ENCODE data around the gene JMJD6.
A peak's percentile ranks its signal among the peaks of the same experiment; 100 is the strongest.
"Not testable (repeated sequence)": the region's sequence is repeated elsewhere in the genome, so short reads cannot be mapped to it uniquely, and the experiment has no call there.

The JMJD6 gene

GRCh38 chr17:76737082-76737675 is 10.8 kb upstream of the JMJD6 start, which contains the start of gene SRSF2:
Gene SRSF2 (minus strand): TSS chr17:76737331. CDS start chr17:76737160, 171 bp downstream.
- WGBS, 2 experiments = 0% methylated on average over 60 of the region's 60 CpGs
- peaks cover 21% of the 10 kb centered on the region for H3K4me1 ChIP-seq (ENCODE audit: control insufficient read depth, insufficient read depth, low read length)

GRCh38 chr17:76736349-76737081 is 10.1 kb upstream of the JMJD6 start:
- WGBS, 2 experiments = 0 to 1% methylated on average over 117 of the region's 117 CpGs

More at GRCh38 chr17:76737082-76737675, 10.8 kb upstream of the JMJD6 start, which contains the start of gene SRSF2:
- peak within 1 kb of the TSS; percentile 99 for H3K27ac ChIP-seq (ENCODE audit: insufficient read depth, low read depth, low read length, poor library complexity, severe bottlenecking)
- H3K36me3 ChIP-seq (ENCODE audit: control insufficient read depth, insufficient read depth, low read length) = peaks cover 25% of the 10 kb centered on the region
- H3K27me3 ChIP-seq (ENCODE audit: control insufficient read depth, insufficient read depth, low read length, poor library complexity, severe bottlenecking) = no peaks in the 10 kb centered on the region
- H3K9me3 ChIP-seq (ENCODE audit: control insufficient read depth, low read length) = no peaks in the 10 kb centered on the region
- peak within 1 kb of the TSS; percentile 98 for H3K4me3 ChIP-seq (ENCODE audit: insufficient read depth, low read depth, low read length)

GRCh38 chr17:76735586-76736348 is 9.4 kb upstream of the JMJD6 start:
- H3K27me3 ChIP-seq (ENCODE audit: control insufficient read depth, insufficient read depth, low read length, poor library complexity, severe bottlenecking) = no peaks in the 10 kb centered on the region
- no peaks in the 10 kb centered on the region for H3K9me3 ChIP-seq (ENCODE audit: control insufficient read depth, low read length)
- H3K4me3 ChIP-seq (ENCODE audit: insufficient read depth, low read depth, low read length) = peak overlapping the region; percentile 98
- H3K4me1 ChIP-seq (ENCODE audit: control insufficient read depth, insufficient read depth, low read length) = peaks cover 21% of the 10 kb centered on the region
- peaks cover 34% of the 10 kb centered on the region for H3K36me3 ChIP-seq (ENCODE audit: control insufficient read depth, insufficient read depth, low read length)
- WGBS, 2 experiments = 1% methylated on average over 20 of the region's 20 CpGs
- H3K27ac ChIP-seq (ENCODE audit: insufficient read depth, low read depth, low read length, poor library complexity, severe bottlenecking) = peak overlapping the region; percentile 94

More at GRCh38 chr17:76736349-76737081, 10.1 kb upstream of the JMJD6 start:
- Histone ChIP-seq H3K4me3 (ENCODE audit: insufficient read depth, low read depth, low read length) (peak overlapping the region; percentile 98), H3K4me1 (ENCODE audit: control insufficient read depth, insufficient read depth, low read length) (peaks cover 21% of the 10 kb centered on the region), H3K36me3 (ENCODE audit: control insufficient read depth, insufficient read depth, low read length) (peaks cover 30% of the 10 kb centered on the region), H3K27me3 (ENCODE audit: control insufficient read depth, insufficient read depth, low read length, poor library complexity, severe bottlenecking) (no peaks in the 10 kb centered on the region), H3K27ac (ENCODE audit: insufficient read depth, low read depth, low read length, poor library complexity, severe bottlenecking) (peak overlapping the region; percentile 94), H3K9me3 (ENCODE audit: control insufficient read depth, low read length) (no peaks in the 10 kb centered on the region)

- Histone ChIP-seq H3K4me1 (ENCODE audit: control insufficient read depth, insufficient read depth, low read length) (peaks cover 21% of the 10 kb centered on the region), H3K27ac (ENCODE audit: insufficient read depth, low read depth, low read length, poor library complexity, severe bottlenecking) (no peak overlapping the region), H3K36me3 (ENCODE audit: control insufficient read depth, insufficient read depth, low read length) (peaks cover 34% of the 10 kb centered on the region), H3K4me3 (ENCODE audit: insufficient read depth, low read depth, low read length) (peak overlapping the region; percentile 98), H3K27me3 (ENCODE audit: control insufficient read depth, insufficient read depth, low read length, poor library complexity, severe bottlenecking) (no peaks in the 10 kb centered on the region), H3K9me3 (ENCODE audit: control insufficient read depth, low read length) (no peaks in the 10 kb centered on the region)
- 30 to 53% methylated on average over 4 to 5 of the region's 5 CpGs for WGBS, 2 experiments
These were observed 8.6 kb upstream of the JMJD6 start for GRCh38 chr17:76735006-76735405.

GRCh38 chr17:76734080-76734840 is 7.9 kb upstream of the JMJD6 start:
- peaks cover 21% of the 10 kb centered on the region for H3K4me1 ChIP-seq (ENCODE audit: control insufficient read depth, insufficient read depth, low read length)
- H3K9me3 ChIP-seq (ENCODE audit: control insufficient read depth, low read length) = no peaks in the 10 kb centered on the region
- H3K27ac ChIP-seq (ENCODE audit: insufficient read depth, low read depth, low read length, poor library complexity, severe bottlenecking) = no peak overlapping the region
- WGBS, 2 experiments = 79 to 80% methylated on average over 5 to 7 of the region's 8 CpGs
- H3K27me3 ChIP-seq (ENCODE audit: control insufficient read depth, insufficient read depth, low read length, poor library complexity, severe bottlenecking) = no peaks in the 10 kb centered on the region
- H3K36me3 ChIP-seq (ENCODE audit: control insufficient read depth, insufficient read depth, low read length) = peaks cover 34% of the 10 kb centered on the region
- H3K4me3 ChIP-seq (ENCODE audit: insufficient read depth, low read depth, low read length) = peak overlapping the region; percentile 98

- Histone ChIP-seq H3K4me3 (ENCODE audit: insufficient read depth, low read depth, low read length) (no peak overlapping the region), H3K4me1 (ENCODE audit: control insufficient read depth, insufficient read depth, low read length) (peaks cover 16% of the 10 kb centered on the region), H3K27ac (ENCODE audit: insufficient read depth, low read depth, low read length, poor library complexity, severe bottlenecking) (no peak overlapping the region), H3K36me3 (ENCODE audit: control insufficient read depth, insufficient read depth, low read length) (peaks cover 34% of the 10 kb centered on the region), H3K27me3 (ENCODE audit: control insufficient read depth, insufficient read depth, low read length, poor library complexity, severe bottlenecking) (no peaks in the 10 kb centered on the region), H3K9me3 (ENCODE audit: control insufficient read depth, low read length) (no peaks in the 10 kb centered on the region)
- WGBS, 2 experiments = 100% methylated on average over 1 of the region's 1 CpG; no CpG with 5 or more reads in 1 of the 2 experiments
These were observed 7.2 kb upstream of the JMJD6 start for GRCh38 chr17:76733618-76733957.

- H3K4me3 ChIP-seq (ENCODE audit: insufficient read depth, low read depth, low read length) = no peak overlapping the region
- peaks cover 16% of the 10 kb centered on the region for H3K4me1 ChIP-seq (ENCODE audit: control insufficient read depth, insufficient read depth, low read length)
- peaks cover 34% of the 10 kb centered on the region for H3K36me3 ChIP-seq (ENCODE audit: control insufficient read depth, insufficient read depth, low read length)
- H3K27ac ChIP-seq (ENCODE audit: insufficient read depth, low read depth, low read length, poor library complexity, severe bottlenecking) = no peak overlapping the region
- 96 to 98% methylated on average over 2 of the region's 3 CpGs for WGBS, 2 experiments
- no peaks in the 10 kb centered on the region for H3K27me3 ChIP-seq (ENCODE audit: control insufficient read depth, insufficient read depth, low read length, poor library complexity, severe bottlenecking)
- no peaks in the 10 kb centered on the region for H3K9me3 ChIP-seq (ENCODE audit: control insufficient read depth, low read length)
These were observed 6.6 kb upstream of the JMJD6 start for GRCh38 chr17:76732734-76733617.

GRCh38 chr17:76731800-76732733 is 5.7 kb upstream of the JMJD6 start:
- H3K27me3 ChIP-seq (ENCODE audit: control insufficient read depth, insufficient read depth, low read length, poor library complexity, severe bottlenecking); H3K9me3 ChIP-seq (ENCODE audit: control insufficient read depth, low read length); H3K4me3 ChIP-seq (ENCODE audit: insufficient read depth, low read depth, low read length); H3K27ac ChIP-seq (ENCODE audit: insufficient read depth, low read depth, low read length, poor library complexity, severe bottlenecking): not testable (repeated sequence)
- peaks cover 34% of the 10 kb centered on the region for H3K36me3 ChIP-seq (ENCODE audit: control insufficient read depth, insufficient read depth, low read length)
- peaks cover 16% of the 10 kb centered on the region for H3K4me1 ChIP-seq (ENCODE audit: control insufficient read depth, insufficient read depth, low read length)
- WGBS, 2 experiments = 91 to 95% methylated on average over 13 of the region's 13 CpGs
